Activated T-cell treated with anti-CD3 and anti-CD28 coated beads, Interleukin-2, amount 50 U/mL, for 1 hour (primary cell): ENCODE results near the gene ANXA6.
"Not testable (repeated sequence)": the region's sequence is repeated elsewhere in the genome, so short reads cannot be mapped to it uniquely, and the experiment has no call there.

Source experiments
- DNase-seq: peaks from one replicate; pipeline ENCODE4 v3.0.0-alpha.2; 2020

Gene ANXA6

DNA sequence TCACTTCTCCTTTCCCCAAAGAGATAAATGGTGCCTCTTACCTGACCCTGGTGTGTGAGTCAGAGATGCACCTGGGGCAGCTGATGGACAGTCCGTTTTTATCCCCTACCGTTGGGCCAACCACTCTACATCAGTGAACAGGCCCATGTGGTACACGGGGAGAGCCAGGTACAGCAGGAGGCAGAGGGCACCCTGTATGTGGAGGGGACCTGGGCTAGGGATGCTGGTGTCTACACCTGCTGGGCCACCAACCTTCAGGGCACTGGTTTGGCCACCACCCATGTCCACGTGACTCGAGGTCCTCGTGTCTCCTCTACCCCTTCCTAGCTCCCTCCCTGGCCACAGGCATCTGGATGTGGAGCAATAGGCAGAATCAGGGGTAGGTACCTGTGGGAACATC is 22.7 kb upstream of the ANXA6 start:
- DNase-seq: no peak

DNA sequence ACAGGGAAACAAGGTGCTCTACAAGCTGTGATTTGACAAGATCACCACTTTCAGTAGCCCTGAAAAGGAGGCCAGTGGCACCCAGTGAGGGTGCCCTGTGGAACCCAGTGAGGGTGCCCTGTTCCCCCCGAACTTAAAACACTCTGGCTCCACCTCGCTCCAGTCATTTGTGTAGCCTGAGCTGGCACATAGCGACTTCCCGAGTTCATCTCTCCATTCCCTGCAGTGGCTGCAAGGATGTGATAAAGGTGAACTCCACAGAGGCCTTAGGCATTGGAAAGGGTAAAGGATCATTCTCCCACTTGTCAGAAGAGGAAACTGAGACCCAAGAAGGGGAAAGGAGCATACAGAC is 21.9 kb upstream of the ANXA6 start:
- no peak for DNase-seq

DNA sequence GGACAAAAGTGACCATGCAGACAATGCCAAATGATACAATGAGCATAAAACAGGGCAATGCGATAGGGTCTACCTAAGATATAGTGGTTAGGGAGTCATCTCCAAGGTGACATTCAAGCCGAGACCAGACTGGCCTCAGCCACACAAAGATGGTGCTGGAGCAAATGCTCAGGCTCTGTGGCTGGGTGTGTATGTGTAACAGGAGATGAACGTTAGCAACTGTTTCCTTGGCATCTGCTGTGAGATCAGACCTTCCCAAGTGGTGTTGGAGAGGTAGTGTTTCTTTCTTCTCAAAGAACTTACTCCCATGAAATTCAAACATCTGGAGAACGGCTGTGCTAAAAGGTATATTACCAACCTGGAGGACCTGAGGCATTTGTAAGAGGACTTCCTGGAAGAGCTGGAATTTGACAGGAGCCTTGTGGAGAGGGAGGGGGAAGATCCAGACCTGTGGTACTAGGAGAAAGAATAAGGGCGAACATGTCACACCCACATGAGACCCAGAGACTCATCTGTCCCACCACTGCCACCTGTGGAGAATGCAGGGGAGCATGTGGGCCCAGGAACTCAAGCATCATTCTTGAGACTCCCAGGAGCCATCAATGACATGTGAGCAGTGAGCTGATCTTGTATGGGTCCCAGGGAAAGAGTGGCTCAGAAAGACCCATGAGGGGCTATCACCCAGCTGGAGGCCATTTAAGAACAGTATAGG is 21.4 kb upstream of the ANXA6 start:
- no peak for DNase-seq

DNA sequence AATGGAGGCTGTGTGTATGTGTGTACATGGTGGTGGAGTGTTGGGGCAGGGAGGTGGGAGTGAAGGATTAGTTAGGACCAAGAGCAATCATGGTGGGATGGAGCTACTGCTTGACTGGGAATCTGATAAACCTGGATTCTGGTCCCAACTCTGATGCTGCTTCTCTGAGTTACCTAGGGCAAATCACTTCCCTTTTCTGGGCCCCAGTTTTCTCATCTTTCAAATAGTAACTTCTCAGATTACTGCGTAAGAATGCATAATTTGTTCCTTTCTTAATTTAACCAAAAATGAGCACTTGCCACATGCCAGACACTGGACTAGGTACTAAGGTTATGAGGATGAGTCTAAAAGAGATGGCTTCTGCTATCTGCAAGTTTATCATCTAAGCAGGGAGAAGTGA is 20.8 kb upstream of the ANXA6 start:
- no peak for DNase-seq

DNA sequence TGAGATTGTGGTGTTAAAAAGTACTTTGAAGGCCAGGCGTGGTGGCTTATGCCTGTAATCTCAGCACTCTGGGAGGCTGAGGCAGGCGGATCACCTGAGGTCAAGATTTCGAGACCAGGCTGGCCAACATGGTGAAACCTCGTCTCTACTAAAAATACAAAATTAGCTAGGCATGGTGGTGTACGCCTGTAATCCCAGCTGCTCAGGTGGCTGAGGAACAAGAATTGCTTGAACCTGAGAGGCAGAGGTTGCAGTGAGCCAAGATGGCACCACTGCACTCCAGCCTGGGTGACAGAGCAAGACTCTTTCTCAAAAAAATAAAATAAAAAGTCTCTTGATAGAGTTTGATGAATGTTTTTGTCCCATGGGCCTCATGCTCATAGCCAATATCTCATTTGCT is 18.7 kb upstream of the ANXA6 start:
- not testable (repeated sequence) for DNase-seq

DNA sequence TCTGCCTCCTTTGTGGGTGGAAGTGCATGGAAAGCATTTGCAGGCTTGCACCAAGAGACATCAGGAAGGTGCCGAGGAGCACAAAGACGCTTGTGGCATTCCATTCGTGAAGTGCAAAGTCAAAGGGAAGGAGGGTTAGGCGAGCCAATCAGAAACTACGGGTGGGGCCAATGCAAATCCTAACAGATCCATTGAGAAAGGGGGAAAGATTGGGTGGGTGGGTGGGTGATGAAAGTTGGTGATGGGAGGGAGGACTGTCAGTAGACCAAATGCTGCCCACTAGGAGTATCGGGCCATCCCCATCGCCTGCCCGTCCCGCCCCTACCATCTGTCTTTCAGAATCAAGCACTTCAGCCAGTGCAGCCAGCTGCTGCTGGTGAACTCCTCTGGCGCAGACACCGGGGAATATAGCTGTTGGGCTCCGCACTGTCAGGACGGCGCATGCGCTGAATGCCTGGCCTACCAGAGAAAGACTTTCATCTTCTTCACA is 17.1 kb upstream of the ANXA6 start:
- DNase-seq: no peak

DNA sequence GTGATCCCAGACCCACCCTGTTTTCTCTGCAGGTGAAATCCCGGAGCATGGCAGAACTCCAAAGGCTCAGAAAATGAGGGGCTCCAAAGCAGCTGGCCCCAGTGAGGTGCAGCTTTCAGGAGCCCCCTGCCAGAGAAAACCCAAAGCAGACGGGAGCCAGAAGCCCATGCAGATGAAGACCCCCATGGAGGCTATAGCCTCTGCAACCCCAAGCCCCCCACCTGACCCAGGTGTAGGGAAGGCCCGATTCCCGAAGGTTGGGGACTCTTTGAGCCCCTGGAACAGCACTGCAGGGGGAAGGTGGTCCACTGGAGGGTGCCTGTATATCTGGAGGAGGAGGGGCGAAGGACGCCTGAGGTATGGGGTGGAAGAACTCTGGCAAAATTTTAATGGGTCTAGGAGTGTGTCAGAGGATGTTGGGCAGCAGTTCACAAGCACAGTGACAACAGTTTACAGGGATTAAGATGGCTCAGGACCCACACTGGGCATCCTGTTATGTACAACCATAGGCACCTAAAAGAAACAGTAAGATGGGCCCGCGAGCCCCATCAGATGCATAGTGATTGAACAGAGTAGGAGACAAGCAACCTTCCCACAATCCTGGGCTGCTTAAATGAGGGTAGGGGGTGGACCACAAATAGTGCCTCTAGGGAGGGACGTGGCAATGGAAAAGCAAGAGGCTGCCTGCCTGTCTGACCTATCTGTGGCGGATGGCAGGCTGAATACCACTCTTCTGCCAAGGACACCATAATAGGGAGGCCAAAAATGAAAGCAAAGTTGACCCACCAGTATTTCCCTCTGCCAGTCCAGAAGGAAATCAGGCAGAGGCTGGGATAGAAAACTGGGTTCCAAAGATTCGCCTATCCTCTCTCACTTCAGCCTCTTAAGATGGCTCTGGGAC is 16.4 kb upstream of the ANXA6 start:
- DNase-seq: no peak

DNA sequence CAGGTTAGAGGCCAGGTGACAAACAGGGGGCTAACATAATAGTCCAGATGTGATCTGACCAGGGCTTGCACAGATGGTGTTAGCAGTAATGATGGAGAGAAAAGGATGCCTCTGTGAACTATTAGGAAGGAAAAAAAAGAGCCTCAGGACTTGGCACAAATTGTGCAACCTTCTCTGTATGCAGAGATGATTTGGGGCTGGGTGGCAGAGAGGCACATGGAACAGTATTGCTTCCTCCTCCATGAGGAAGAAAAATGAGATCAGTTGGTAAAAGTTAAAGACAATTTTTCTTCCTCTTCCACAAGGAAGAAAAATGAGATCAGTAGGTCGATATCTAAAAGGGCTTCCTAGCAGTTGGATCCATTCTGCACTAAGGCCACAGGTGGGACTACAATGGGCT is 13.9 kb upstream of the ANXA6 start:
- no peak for DNase-seq

DNA sequence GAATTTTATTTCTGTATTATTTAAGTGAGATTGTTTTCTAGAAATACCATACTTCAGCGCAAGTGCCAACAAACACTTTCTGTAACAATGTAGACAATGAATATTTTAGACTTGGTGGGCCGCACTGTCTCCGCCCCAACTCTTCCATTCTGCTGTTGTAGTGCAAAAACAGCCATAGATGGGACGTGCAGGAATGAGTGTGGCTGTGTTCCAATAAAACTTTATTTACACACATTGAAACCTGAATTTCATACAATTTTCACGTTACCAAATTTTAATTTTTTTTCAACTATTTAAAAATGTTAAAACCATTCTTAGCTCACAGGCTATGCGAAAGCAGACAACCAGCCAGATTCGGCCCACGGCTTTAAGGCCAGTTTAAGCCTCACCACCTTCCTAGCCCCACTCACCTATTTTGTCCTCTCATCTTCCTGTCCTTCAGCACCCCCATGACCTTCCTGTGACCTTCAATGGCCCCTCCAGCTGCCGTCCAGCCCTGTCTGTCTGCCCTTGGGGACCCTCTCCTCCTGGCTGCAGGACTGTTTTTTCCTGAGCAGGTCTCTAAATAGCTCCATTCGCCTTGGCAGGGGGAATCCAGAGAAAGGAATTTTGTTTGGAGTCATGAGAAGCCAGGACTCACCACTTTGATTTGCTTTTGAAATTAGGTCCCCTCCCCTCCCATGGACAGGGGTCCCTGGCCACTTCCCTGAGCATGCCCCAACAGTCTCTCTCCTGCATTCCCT is 11.2 kb upstream of the ANXA6 start:
- no peak for DNase-seq

DNA sequence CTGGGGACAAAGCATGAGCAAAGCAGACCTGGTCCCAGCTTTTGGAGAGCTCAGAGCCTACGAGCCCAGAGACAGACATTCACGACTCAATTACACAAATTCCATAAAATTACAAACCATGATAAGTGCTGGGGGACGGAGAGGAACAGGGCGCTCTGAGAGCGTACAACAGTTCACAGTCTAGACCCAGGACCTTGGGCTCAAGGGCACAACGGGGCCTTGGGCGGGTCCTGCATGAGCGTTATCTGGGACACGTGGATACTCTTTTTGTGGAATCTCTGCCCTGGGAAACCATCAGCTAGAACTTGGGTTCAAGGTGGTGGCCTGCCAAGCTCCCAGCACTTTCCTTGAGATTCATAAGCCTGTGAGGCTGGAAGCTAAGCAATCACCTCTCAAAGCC is 9.4 kb upstream of the ANXA6 start:
- no peak for DNase-seq

DNA sequence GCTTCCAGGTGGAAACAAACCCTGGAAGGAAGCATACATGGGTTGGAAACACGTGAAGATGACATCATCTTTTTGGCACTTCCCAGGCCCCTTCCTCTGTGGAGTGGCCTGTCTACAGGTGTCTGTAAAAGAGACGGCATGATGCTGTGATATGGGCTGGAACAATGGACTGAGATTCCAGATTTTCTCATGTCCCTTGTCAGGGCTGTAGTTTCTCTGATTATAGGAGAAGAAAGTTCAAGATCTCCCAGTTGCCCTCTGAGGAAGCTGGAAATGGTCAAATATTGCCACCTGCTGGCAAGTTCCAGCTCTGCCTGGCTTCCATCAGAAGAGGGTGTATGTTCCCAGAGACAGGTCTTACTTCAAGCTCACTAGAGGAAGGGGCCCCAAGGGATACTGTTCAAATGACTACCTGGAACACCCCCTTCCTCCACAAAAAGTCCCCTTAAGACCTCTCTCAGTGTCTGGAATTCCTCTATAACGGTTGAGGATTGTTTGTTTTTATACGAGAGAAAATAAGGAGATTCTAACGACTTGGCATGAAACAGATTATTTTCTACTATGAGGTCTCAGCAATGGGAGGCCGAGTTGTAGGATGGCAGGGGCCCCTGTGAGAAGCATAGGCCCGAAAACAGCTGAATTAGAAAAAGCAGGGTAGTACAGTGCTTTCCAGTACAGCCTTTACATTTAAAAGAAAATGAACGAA is 7.3 kb upstream of the ANXA6 start:
- DNase-seq: peak; percentile 83

DNA sequence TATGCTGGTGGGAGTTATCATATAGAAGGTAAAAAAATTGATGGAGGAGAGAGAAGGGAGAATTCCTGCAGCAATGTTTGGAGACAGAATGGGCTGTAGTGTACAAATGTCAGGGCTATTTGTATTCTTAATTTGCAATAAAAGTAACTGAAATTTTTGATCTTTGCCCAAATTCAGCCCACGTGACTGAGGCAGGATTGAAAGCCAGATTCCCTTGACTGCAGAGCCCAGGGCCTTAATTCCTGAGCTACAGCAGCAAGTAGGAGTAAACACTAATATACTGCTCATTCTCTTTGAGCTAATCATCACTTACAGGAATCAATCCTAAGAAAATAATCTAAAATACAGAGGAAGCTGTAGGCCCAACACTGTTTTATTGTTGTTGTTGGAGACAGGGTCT is 5.2 kb upstream of the ANXA6 start:
- no peak for DNase-seq

DNA sequence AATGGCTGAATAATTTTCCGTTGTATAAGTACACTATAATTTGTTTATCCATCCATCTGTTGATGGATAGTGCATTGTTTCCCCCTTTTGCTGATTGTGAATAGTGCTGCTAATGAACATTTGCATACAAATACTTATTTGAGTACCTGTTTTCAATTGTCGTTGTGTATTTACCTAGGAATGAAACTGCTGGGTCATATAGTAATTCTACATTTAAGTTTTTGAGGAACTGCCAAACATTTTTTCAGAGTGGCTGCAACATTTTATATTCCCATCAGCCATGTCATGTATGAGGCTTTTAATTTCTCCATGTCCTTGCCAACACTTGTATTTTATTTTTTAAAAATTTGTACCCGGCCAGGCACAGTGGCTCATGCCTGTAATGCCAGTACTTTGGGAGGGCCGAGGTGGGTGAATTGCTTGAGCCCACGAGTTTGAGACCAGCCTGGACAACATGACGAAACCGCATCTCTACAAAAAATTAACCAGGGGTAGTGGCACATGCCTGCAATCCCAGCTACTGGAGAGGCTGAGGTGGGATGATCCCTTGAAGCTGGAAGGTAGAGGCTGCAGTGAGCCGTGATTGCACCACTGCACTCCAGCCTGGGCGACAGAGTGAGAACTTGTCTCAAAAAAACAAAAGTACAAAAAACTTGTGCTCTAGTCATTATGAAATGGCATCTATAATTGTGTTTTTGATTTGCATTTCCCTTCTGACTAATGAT is 2.2 kb upstream of the ANXA6 start:
- no peak for DNase-seq

DNA sequence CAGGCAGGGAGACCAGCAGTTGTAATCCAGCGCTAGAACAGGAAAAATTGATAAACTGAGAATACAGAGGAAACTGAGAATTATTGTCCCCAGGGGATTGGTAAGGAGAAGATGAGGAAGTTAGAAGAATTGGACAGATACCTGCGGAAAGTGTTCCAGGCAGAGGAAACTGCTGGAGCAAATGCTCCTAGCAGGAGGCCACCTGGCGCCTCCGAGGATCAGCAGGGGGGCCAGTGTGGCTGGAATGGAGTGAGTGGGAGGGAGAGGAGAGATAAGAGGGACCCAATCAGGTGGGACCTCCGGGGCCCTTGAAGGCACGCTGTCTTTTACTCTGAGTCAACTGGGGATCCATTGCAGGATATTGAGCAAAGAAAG is 695 bp upstream of the ANXA6 start:
- DNase-seq: no peak

DNA sequence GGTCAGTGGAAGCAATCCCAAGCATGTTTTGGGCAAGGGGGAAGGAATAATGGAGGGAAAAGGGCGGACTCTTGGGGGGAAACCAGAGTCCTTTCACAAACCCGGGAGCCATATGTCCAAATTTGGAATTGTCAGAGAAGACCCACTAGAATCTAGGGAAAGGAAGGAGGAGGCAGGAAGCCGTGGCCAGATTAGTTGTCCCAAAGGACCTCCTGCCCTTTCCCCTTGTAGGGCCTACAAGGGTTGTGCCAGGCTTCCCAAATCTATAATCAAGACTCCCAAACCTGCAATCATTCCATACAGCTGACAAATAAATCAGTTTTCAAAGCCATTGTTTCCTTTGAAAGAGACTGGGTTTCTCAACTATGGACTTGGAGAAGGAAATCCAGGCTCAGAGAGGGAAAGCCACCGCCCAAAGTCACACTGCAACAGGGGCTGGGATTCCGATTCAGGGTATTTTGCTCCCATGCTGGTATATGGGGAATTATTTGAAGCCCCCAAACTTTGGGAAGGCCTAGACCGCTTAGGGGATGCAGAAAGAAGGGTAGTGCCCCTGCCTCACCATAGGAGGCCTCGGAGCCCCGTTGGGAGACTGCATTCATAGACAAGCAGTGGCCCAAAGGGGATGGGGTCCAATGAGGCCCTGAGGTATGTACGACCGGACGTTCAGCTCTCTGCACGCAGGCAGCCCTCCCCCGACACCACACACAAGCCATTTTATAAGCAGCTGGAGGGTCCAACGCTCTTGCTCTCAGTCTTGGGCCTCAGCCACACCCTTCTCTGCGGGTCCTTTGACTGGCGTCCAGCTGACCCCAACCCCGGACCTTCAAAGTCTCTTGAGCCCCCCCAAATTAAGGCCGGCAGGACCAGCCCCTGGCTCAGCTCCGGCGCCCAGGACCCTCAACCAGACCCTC is 815 bp downstream of the ANXA6 start:
- DNase-seq: peak; percentile 40

DNA sequence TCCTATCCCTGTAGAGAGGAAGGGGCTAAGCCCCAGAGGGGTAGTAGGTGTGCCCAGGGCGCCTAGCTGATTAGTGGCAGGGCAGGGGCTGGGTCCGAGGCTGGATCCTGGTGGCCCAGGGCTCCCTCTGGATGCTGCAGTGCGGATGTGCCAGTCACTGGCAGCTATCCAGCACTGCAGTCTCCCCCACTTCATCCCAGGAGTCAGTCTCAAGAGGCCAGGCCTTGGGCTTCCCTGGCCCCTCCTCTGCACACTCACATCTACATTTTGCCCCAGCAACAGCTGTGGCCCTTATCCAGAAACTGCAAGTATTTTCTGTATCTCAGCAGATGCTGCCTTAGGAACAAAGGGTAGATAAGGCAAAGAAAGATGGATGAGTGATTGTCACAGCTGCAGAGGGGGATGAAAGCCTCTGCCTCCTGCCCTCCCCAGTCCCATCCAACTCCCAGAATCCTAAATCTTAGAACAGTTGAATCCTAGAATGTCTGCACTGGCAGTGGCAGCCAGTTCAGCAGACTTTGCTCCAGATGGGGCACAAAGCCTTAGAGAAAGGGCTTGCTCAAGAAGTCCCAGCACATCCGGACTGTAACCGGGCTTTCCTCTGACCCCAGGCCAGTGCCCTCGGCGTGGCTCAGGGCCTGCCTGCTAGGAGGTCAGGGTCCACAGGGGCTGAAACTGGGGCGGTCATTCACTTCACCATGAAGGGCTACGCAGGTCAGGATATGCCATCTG is 1.6 kb downstream of the ANXA6 start:
- DNase-seq: peak; percentile 31

DNA sequence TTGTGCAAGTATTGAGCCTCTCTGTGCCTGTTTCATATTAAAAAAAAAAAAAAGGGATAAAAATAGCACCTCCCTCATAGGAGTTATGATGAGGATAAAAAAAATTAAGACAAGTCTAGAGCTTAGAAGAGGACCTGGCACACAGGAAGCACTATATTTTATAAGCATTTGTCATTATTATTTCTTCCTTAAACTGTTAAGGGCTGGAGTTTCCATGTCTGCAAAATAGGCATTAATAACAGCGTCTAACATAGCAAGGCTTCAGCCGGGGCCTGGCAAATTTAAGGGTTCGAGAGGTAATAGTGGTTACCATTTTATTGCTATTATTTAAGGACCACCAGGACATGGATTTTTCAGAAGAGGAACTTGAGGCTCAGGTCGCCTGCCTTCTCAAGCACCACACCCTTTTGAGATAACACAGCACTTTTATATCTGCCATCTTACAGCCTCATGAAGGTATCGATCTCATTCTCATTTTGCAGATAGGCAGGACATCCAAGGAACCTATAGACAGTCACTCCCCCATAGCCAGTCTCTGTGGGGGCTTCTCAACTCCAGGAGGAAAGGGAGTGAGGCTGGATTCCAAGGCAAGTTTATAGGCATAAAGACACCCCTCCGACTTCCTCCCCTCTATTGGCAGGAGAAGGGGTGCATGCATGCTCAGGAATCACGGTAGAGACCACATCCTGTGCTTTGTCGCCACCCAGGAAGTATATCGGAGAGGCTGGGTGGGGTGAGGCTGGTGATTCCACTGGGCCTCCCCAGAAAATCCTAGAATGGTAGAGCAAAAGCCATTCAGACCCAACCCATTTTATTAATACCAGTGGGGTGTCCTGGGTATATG is 2.4 kb downstream of the ANXA6 start:
- peak; percentile 49 for DNase-seq

DNA sequence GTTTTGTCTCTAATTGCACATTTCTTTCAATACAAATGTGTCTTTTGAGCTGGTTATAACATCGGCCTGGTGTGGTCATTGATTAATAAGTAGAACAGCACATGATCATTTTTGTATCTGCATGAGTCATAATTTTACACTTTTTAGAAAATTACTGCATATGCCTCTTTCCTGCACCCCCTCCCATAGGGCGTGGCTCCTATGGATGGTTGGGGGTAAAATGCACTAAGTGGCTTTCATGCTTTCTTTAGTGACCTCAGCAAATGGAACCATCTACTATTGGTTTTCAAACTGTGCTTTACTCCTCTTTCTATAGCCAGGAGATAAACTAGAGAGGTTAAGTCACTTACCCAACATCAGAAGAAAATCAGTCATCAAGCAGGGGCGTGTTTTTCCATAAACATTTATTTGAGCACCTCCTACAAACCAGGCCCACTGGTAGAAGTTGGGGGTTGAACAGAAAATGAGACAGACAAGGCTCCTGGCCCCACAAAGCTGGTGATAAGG is 3.8 kb downstream of the ANXA6 start:
- peak; percentile 39 for DNase-seq

DNA sequence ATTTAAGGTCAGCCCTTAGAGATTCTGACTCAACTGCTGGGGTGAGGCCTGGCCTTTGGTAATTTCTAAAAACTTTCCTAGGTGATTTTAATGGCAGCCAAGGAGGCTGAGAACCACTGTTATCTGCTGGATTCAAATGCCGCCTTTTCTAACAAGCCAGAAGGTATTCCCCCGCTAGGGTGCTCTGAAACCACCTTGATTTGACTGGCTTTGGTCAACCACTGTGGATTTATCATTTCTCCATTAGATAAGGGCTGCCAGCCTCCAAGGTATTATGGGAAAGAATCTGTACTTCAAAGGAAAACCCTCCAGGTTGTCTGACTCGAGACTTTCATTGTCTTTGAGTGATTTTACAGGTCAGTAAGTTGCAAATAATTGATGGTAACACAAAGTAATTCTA is 4.3 kb downstream of the ANXA6 start:
- DNase-seq: no peak
